ENCODE measurements around the gene PIEZO2. TPM values are rescaled to one million over a fixed set of nuclear protein-coding genes. Genes with fewer than 3 reads are reported as not detected.

PIEZO2 gene
- polyA plus RNA-seq, 1 donor from 2014 or later = 0.30 TPM

DNA sequence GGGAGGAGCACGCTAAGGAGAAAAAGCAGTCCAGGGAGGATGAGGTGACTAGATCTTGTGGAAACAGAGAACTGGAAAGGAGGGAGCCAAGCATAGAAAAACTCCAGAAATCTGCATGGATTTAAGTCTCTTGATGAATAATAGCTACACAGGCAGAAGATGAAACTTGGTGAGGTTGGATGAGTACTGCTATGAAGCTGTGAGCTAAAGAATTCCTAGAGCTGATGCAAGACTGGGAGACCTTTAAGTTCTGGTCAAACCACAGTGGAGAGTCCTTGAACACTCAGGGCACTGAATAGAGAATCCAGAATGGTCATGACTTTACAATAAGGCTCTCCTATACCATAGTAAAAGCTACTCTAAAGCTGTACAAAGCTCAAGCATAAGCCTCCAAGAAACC is 18.4 kb upstream of the PIEZO2 start:
- H3K4me3 ChIP-seq (ENCODE audit: low read length) = no peak overlapping the region
- TF ChIP-seq MXI1 (conservative IDR thresholded peaks at IDR 0.05; ENCODE audit: poor library complexity, severe bottlenecking) (no peak), TAF1 (IDR thresholded peaks at IDR 0.05; ENCODE audit: low read depth) (no peak), RAD21 (conservative IDR thresholded peaks at IDR 0.05) (no peak), SMC3 (conservative IDR thresholded peaks at IDR 0.05; ENCODE audit: poor library complexity) (no peak), POLR2AphosphoS5 (IDR thresholded peaks at IDR 0.05) (no peak), EP300 (conservative IDR thresholded peaks at IDR 0.05; ENCODE audit: poor library complexity, severe bottlenecking) (no peak), EZH2 (IDR thresholded peaks at IDR 0.05; ENCODE audit: borderline replicate concordance, insufficient read depth, low read length, poor library complexity, severe bottlenecking) (no peak)
- TF ChIP-seq, protein P1, sequence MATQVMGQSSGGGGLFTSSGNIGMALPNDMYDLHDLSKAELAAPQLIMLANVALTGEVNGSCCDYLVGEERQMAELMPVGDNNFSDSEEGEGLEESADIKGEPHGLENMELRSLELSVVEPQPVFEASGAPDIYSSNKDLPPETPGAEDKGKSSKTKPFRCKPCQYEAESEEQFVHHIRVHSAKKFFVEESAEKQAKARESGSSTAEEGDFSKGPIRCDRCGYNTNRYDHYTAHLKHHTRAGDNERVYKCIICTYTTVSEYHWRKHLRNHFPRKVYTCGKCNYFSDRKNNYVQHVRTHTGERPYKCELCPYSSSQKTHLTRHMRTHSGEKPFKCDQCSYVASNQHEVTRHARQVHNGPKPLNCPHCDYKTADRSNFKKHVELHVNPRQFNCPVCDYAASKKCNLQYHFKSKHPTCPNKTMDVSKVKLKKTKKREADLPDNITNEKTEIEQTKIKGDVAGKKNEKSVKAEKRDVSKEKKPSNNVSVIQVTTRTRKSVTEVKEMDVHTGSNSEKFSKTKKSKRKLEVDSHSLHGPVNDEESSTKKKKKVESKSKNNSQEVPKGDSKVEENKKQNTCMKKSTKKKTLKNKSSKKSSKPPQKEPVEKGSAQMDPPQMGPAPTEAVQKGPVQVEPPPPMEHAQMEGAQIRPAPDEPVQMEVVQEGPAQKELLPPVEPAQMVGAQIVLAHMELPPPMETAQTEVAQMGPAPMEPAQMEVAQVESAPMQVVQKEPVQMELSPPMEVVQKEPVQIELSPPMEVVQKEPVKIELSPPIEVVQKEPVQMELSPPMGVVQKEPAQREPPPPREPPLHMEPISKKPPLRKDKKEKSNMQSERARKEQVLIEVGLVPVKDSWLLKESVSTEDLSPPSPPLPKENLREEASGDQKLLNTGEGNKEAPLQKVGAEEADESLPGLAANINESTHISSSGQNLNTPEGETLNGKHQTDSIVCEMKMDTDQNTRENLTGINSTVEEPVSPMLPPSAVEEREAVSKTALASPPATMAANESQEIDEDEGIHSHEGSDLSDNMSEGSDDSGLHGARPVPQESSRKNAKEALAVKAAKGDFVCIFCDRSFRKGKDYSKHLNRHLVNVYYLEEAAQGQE (IDR thresholded peaks at IDR 0.05; ENCODE audit: borderline replicate concordance) = no peak
- TF ChIP-seq, protein P2, sequence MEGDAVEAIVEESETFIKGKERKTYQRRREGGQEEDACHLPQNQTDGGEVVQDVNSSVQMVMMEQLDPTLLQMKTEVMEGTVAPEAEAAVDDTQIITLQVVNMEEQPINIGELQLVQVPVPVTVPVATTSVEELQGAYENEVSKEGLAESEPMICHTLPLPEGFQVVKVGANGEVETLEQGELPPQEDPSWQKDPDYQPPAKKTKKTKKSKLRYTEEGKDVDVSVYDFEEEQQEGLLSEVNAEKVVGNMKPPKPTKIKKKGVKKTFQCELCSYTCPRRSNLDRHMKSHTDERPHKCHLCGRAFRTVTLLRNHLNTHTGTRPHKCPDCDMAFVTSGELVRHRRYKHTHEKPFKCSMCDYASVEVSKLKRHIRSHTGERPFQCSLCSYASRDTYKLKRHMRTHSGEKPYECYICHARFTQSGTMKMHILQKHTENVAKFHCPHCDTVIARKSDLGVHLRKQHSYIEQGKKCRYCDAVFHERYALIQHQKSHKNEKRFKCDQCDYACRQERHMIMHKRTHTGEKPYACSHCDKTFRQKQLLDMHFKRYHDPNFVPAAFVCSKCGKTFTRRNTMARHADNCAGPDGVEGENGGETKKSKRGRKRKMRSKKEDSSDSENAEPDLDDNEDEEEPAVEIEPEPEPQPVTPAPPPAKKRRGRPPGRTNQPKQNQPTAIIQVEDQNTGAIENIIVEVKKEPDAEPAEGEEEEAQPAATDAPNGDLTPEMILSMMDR (IDR thresholded peaks at IDR 0.05; ENCODE audit: poor library complexity, severe bottlenecking) = no peak
- no peaks in the 10 kb centered on the region for H3K36me3 ChIP-seq (ENCODE audit: insufficient read depth, low read length)
- no peak overlapping the region for H2AFZ ChIP-seq (ENCODE audit: low read depth, low read length)
- no peaks in the 10 kb centered on the region for H3K27me3 ChIP-seq (ENCODE audit: insufficient read depth, low read depth, low read length)
- H3K9me2 ChIP-seq (ENCODE audit: insufficient read depth, low read length) = no peaks in the 10 kb centered on the region
- H3K79me2 ChIP-seq (replicated peaks; ENCODE audit: insufficient read depth, low read length) = no peaks in the 10 kb centered on the region
- H3K9ac ChIP-seq (ENCODE audit: low read length) = no peak overlapping the region
- H3K27ac ChIP-seq (ENCODE audit: low read length) = no peak overlapping the region
- H3F3A ChIP-seq (ENCODE audit: insufficient read depth, low read length, poor library complexity, severe bottlenecking) = no peaks in the 10 kb centered on the region
- no peaks in the 10 kb centered on the region for H4K20me1 ChIP-seq (ENCODE audit: insufficient read depth)
- H3K4me2 ChIP-seq (ENCODE audit: low read length) = no peak overlapping the region
- H3K9me3 ChIP-seq (ENCODE audit: low read length) = no peaks in the 10 kb centered on the region

DNA sequence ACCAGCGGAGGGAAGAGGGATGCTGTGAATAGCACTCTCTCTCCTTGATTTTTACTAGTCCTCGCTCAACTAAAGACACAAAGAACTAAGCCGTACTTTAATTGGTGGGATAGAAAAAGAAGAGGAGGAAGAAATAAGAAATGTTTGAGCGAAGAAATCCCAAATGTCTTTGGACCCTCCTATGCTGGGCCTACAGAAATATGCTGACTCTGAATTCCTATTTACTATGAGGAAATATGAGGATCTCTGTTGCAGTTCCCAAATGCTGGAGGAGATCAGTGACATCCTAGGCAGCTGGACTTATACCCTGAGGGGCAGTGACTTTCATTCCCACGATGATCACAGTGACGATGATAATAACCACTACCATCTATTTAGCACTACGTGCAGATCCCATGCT is 16.6 kb upstream of the PIEZO2 start:
- TF ChIP-seq RAD21 (conservative IDR thresholded peaks at IDR 0.05) = no peak
- no peak for TF ChIP-seq POLR2AphosphoS5 (IDR thresholded peaks at IDR 0.05)
- no peak for TF ChIP-seq SMC3 (conservative IDR thresholded peaks at IDR 0.05; ENCODE audit: poor library complexity)
- TF ChIP-seq, protein P2 (IDR thresholded peaks at IDR 0.05; ENCODE audit: poor library complexity, severe bottlenecking) = no peak
- TF ChIP-seq, protein P1 (IDR thresholded peaks at IDR 0.05; ENCODE audit: borderline replicate concordance) = no peak
- no peak for TF ChIP-seq EP300 (conservative IDR thresholded peaks at IDR 0.05; ENCODE audit: poor library complexity, severe bottlenecking)
- no peak for TF ChIP-seq EZH2 (IDR thresholded peaks at IDR 0.05; ENCODE audit: borderline replicate concordance, insufficient read depth, low read length, poor library complexity, severe bottlenecking)
- no peak for TF ChIP-seq TAF1 (IDR thresholded peaks at IDR 0.05; ENCODE audit: low read depth)
- TF ChIP-seq MXI1 (conservative IDR thresholded peaks at IDR 0.05; ENCODE audit: poor library complexity, severe bottlenecking) = no peak
- Histone ChIP-seq H3K9me2 (ENCODE audit: insufficient read depth, low read length) (no peaks in the 10 kb centered on the region), H3K27me3 (ENCODE audit: insufficient read depth, low read depth, low read length) (no peaks in the 10 kb centered on the region), H3F3A (ENCODE audit: insufficient read depth, low read length, poor library complexity, severe bottlenecking) (no peaks in the 10 kb centered on the region), H3K9me3 (ENCODE audit: low read length) (no peaks in the 10 kb centered on the region), H4K20me1 (ENCODE audit: insufficient read depth) (no peaks in the 10 kb centered on the region), H3K27ac (ENCODE audit: low read length) (no peak overlapping the region), H3K4me2 (ENCODE audit: low read length) (no peak overlapping the region), H3K79me2 (replicated peaks; ENCODE audit: insufficient read depth, low read length) (no peaks in the 10 kb centered on the region), H3K36me3 (ENCODE audit: insufficient read depth, low read length) (no peaks in the 10 kb centered on the region), H3K9ac (ENCODE audit: low read length) (no peak overlapping the region), H3K4me3 (ENCODE audit: low read length) (no peak overlapping the region), H2AFZ (ENCODE audit: low read depth, low read length) (no peak overlapping the region)
